Retinal pigment epithelial cell (primary cell): Measurements from ENCODE around the gene SDF2L1.
"Not testable (repeated sequence)": the region's sequence is repeated elsewhere in the genome, so short reads cannot be mapped to it uniquely, and the experiment has no call there.

Source experiments
- DNase-seq: peaks from one replicate; pipeline ENCODE4 v3.0.0-alpha.2; 2010; ENCODE audit warnings: low read depth
- H3K4me3 ChIP-seq: 2 replicates; pipeline ENCODE4 v1.5.1; 2011; ENCODE audit warnings: mild to moderate bottlenecking, low read length, control low read depth, moderate library complexity
- TF ChIP-seq, protein P1 (sequence below): conservative IDR thresholded peaks from 2 replicates; pipeline ENCODE4 v1.5.1; 2011; ENCODE audit warnings: low read depth, low read length, control low read depth, inconsistent platforms

Gene SDF2L1

DNA sequence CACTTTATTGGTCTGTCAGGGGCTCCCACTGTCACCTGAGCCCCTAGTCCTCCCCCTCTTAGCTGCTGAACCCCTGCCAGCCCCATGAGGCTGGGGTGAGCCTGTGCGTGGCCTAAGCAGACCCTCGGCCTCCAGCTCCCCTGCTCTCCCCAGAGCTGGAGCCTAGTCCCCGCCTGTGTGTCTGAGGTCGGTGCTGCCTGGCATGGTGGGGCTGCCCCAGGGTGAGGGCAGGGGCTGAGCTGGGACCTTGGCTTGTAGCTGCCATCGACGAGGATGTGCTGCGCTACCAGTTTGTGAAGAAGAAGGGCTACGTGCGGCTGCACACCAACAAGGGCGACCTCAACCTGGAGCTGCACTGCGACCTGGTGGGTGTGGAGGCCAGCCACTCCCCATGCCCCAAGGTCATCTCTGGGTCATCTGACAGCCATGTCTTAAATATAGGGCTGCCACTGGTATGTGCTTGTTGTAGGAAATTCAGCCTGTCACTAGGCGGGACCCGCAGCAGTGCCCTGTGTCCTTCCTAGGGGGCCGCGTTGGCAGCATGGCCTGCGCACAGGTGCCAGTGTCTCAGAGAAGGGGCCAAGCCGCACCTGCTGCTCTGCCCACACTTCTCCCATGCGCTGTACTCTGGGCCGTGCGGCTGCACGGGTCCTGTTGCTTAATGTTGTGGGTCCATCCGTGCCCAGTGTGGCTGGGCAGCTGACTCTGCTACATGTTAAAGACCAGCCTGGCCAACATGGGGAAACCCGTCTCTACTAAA is 44.7 kb downstream of the SDF2L1 start:
- DNase-seq = no peak
- no peak overlapping the region for H3K4me3 ChIP-seq
- TF ChIP-seq, protein P1, sequence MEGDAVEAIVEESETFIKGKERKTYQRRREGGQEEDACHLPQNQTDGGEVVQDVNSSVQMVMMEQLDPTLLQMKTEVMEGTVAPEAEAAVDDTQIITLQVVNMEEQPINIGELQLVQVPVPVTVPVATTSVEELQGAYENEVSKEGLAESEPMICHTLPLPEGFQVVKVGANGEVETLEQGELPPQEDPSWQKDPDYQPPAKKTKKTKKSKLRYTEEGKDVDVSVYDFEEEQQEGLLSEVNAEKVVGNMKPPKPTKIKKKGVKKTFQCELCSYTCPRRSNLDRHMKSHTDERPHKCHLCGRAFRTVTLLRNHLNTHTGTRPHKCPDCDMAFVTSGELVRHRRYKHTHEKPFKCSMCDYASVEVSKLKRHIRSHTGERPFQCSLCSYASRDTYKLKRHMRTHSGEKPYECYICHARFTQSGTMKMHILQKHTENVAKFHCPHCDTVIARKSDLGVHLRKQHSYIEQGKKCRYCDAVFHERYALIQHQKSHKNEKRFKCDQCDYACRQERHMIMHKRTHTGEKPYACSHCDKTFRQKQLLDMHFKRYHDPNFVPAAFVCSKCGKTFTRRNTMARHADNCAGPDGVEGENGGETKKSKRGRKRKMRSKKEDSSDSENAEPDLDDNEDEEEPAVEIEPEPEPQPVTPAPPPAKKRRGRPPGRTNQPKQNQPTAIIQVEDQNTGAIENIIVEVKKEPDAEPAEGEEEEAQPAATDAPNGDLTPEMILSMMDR = no peak

GRCh38 chr22:21687685-21688259 is 45.7 kb downstream of the SDF2L1 start:
- no peak overlapping the region for H3K4me3 ChIP-seq
- DNase-seq = no peak
- TF ChIP-seq, protein P1 = no peak

DNA sequence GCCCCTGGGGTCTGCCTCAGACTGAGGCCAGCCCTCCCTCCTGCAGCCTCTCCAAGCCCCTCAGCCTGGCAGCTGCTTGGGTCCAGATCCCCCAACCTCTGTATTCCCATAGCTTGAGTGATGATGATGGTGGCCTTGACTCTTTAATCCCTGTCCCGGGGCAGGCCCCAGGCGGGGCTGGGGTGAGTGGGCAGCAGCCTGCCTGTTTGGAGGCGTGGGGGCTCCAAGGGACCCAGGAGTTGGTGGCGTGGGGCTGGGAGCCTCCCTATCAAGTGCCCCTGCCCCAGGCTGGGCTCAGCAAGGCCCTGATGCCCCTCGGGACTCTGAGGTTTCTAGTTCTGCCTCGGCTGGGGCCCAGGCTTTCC is 46.2 kb downstream of the SDF2L1 start:
- H3K4me3 ChIP-seq = no peak overlapping the region
- no peak for DNase-seq
- TF ChIP-seq, protein P1 = no peak

GRCh38 chr22:21688706-21689381 is 46.7 kb downstream of the SDF2L1 start:
- no peak for DNase-seq
- TF ChIP-seq, protein P1 = no peak
- no peak overlapping the region for H3K4me3 ChIP-seq

GRCh38 chr22:21690401-21690801 is 48.3 kb downstream of the SDF2L1 start:
- no peak overlapping the region for H3K4me3 ChIP-seq
- no peak for DNase-seq
- TF ChIP-seq, protein P1 = no peak

DNA sequence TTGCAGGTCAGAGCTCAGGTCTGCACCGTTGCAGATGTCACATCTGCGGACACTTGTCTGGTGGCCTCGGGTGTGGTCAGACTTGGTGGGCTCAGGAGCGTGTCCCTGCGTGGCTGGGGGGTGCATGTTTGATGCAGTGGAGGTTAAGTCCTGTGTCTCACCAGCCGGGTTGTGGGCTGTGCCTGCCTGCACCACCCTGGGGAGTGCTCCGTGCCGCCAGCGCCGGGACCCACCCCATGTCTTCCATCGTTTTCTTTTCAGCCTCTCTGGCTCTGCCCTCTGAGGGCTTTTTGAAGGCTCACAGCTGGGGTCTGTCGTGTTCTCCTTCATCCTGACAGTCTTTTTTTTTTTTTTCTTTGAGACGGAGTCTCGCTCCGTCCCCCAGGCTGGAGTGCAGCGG is 49.7 kb downstream of the SDF2L1 start:
- TF ChIP-seq, protein P1 = no peak
- no peak for DNase-seq

DNA sequence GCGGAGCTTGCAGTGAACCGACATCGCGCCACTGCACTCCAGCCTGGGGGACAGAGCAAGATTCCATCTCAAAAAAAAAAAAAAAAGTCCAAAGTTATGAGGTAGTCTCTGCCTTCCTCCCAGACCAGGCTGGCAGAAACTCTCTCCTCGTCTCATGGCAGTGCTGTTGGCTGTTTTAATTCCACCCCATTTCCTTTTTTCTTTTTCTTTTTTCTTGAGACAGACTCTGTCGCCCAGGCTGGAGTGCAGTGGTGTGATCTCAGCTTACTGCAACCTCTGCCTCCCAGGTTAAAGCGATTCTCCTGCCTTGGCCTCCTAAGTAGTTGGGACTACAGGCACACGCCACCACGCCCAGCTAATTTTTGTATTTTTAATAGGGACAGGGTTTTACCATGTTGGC is 50.8 kb downstream of the SDF2L1 start:
- DNase-seq, H3K4me3 ChIP-seq: not testable (repeated sequence)

More for the DNA sequence above, 49.7 kb downstream of the SDF2L1 start:
- no peak overlapping the region for H3K4me3 ChIP-seq
